DMS114 treated with DMSO at 0.1 percent for 48 hours (cell line): ENCODE results near the gene TCAP.
A peak's percentile ranks its signal among the peaks of the same experiment; 100 is the strongest.

Experiments
- DNase-seq: peaks from one replicate; lab custom pipeline; 2025; ENCODE audit not compliant: unreplicated experiment; lab: John Stamatoyannopoulos, UW

The TCAP gene

GRCh38 chr17:39648616-39649366 lies 16.4 kb upstream of the TCAP start:
- DNase-seq = no peak

DNA sequence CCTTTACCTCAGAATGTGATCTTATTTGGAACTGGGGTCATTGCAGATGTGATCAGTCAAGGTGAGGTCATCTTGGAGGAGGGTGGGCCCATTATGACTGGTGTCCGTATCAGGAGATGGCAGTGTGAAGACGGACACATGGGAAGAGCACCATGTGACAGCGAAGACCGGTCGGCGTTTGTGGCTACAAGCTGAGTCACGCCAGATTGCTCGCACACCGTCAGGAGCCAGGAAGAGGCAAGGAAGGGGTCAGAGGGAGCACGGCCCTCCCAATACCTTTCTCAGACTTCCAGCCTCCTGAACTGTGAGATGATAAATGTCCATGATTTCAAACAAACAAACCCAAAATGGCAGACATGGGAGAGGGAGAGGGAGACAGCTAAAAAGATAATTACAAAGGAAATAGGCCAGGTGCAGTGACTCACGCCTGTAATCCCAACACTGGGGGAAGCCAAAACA lies 15.0 kb upstream of the TCAP start:
- no peak for DNase-seq

DNA sequence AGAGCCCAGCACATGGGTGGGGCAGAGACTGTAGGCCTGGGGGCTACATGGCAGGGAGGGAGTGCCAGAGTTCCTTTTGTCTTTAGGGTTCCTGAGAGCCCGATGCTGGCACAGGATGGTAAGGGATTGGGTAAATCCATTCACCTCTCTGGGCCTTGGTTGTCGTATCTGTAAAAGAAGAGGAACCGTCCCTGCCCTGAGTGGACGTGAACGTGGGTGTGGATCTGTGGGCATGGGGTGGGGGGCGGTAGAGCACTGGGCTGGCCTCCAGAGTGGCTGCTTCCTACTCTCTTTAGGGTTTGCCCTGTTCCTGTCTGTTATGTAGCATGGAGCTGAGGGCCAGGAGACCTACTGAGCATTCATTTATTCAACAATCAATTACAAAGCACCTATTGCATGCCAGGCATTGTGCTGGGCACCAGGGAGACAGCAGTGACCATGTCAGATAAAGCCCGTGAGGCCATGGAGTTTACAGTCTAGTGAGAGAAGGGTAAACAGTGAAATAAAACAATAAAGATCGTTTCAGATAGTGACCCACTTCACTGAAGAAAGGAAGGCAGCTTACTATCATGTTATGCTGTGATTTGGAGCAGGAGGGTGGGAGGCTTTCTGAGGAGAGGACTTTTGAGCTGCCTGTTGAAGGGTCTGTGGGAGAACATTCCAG lies 13.1 kb upstream of the TCAP start:
- DNase-seq = no peak

- no peak for DNase-seq
Observed at GRCh38 chr17:39652587-39653315, 12.4 kb upstream of the TCAP start.

- no peak for DNase-seq
Observed at GRCh38 chr17:39653316-39653661, 11.9 kb upstream of the TCAP start.

GRCh38 chr17:39653662-39654331 lies 11.4 kb upstream of the TCAP start:
- no peak for DNase-seq

GRCh38 chr17:39655105-39655504 lies 10.0 kb upstream of the TCAP start:
- DNase-seq = no peak

GRCh38 chr17:39658346-39658745 lies 6.8 kb upstream of the TCAP start:
- no peak for DNase-seq

DNA sequence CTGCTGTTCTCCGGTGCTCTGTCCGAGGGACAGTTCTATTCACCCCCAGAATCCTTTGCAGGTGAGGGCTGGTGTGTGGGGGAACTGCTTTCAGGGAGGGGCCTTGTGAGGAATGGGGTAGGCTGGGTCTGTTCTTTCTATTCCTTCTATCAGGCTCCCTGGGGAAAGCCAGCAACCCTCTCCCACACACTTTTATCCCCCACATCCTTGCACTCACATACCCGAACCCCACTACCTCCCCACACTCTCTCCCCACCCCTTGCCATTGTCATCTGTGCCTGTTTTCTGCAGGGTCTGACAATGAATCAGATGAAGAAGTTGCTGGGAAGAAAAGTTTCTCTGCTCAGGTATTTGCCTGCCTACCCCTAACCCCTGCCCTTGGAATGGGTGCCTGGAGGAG lies 6.4 kb upstream of the TCAP start:
- no peak for DNase-seq

DNA sequence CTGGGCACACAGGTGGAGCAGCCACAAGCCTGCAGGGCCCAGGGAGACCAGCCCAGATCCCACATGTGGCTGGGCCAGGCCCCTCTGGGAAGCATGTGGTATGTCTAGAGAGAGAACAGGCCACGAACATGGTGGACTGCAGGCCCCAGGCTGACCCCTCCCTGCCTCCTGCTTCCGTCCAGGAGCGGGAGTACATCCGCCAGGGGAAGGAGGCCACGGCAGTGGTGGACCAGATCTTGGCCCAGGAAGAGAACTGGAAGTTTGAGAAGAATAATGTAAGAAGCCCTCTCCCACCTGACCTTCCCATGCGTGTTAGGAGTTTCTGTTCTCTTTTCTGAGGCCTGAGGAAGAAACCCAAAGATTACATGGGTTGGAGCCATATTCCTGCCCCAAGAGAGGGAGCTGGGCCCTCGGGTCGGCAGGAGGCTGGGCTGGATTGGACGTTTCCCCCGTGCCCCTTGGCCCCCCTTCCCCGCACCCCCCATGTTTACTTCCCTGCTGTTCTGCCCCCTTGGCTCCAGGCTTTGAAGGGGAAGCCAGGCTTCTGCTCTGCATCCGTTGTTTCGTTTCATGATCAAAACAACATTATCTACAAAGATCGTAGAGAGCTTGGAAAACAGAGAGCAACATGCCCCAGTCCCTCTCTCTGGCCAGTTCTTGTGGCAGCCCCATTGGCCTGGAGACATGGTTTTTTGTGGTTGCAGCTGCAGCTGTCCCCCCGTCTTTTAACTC lies 5.7 kb upstream of the TCAP start:
- no peak for DNase-seq

DNA sequence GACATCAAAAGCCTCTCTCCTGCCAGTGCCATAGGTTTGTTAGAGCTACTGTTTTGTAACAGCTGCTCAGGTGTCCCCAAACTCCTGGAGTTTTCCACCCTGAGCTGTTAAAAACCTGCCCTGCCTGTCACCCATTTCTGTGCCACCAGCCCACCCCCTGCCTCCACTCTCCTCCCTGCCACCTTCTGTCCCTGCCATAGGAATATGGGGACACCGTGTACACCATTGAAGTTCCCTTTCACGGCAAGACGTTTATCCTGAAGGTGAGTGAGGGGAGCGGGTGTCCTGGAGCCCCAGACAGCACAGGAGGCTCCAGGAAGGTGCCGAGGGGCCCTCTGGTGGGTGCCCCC lies 5.2 kb upstream of the TCAP start:
- no peak for DNase-seq

GRCh38 chr17:39660397-39661385 lies 4.5 kb upstream of the TCAP start:
- no peak for DNase-seq

DNA sequence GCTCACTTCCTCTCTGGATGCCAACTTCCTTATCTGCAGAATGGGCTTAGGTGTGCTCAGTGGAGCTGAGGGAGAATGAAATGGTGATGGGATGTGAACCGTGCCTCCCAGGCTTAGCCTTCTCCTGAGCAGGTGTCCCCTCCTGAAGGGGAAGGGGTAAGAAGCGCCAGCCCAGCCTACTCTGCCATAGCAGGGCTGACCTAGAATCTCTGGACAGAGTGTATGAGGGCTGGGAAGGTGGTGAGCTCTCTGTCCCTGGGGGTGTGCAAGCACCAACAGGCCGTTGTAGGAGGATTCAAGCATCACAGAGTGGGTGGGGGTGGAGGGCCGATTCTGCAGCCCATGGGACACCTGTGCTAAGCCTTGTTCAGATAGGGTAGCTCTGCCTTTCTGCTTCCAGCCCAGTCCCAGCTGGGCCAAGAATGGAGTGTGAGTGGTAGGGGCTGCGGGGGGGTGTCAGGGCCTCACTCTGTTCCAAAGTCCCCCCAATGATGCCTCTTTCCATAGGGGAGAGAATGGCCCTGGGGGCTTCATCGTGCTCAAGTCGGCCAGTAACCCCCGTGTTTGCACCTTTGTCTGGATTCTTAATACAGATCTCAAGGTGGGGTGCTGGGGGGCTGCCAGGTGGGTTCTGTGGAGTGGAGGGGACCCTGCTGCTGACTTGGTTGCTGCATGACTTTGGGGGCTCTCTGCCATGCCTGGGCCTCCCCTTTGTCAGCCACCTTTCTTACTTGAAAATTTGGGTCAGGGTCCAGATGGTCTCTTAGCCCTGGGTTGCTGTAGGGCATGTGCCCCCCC lies 3.2 kb upstream of the TCAP start:
- no peak for DNase-seq

GRCh38 chr17:39662551-39663339 lies 2.4 kb upstream of the TCAP start:
- DNase-seq = no peak

DNA sequence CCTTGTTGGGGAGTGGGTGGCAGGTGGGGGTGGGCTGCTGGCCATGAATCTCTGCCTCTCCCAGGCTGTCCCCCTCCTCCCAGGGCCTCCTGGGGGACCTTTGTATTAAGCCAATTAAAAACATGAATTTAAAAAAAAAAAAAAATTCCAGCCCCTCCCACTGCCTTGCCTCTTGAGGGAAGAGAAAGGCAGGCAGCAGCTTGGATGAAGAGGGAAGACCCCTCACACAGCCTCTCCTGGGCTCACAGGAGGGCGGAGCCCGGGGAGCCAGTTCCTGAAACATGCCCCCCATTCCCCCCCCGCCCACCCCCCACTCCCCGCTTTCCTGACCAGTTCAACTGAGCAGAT lies 1.8 kb upstream of the TCAP start:
- no peak for DNase-seq

- no peak for DNase-seq
Observed at GRCh38 chr17:39663688-39664580, 1.2 kb upstream of the TCAP start.

DNA sequence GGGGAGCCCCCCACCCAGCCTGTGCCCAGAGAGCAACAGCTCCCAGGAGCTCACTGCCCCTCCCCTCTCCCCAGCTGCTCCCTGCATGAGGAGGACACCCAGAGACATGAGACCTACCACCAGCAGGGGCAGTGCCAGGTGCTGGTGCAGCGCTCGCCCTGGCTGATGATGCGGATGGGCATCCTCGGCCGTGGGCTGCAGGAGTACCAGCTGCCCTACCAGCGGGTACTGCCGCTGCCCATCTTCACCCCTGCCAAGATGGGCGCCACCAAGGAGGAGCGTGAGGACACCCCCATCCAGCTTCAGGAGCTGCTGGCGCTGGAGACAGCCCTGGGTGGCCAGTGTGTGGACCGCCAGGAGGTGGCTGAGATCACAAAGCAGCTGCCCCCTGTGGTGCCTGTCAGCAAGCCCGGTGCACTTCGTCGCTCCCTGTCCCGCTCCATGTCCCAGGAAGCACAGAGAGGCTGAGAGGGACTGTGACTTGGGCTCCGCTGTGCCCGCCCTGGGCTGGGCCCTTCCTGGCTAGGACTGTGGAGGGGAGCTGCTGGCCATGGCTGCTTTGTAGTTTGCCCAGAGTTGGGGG lies 584 bp downstream of the TCAP start:
- peak; percentile 14 for DNase-seq
